ENCODE measurements around the gene FAM227B. TPM values are rescaled to one million over a fixed set of nuclear protein-coding genes. Genes with fewer than 3 reads are reported as not detected.
"Not testable (repeated sequence)": the region's sequence is repeated elsewhere in the genome, so short reads cannot be mapped to it uniquely, and the experiment has no call there.

Gene FAM227B
- total and polyA plus RNA-seq, 3 donors from 2014 or later, result 19.0 to 36.4 (median 28.3) TPM

GRCh38 chr15:49415149-49415548 is 205.5 kb downstream of the FAM227B start:
- H3K36me3 ChIP-seq (ENCODE audit: low read depth, missing control alignments), result no peaks in the 10 kb centered on the region
- TF ChIP-seq, protein P1, sequence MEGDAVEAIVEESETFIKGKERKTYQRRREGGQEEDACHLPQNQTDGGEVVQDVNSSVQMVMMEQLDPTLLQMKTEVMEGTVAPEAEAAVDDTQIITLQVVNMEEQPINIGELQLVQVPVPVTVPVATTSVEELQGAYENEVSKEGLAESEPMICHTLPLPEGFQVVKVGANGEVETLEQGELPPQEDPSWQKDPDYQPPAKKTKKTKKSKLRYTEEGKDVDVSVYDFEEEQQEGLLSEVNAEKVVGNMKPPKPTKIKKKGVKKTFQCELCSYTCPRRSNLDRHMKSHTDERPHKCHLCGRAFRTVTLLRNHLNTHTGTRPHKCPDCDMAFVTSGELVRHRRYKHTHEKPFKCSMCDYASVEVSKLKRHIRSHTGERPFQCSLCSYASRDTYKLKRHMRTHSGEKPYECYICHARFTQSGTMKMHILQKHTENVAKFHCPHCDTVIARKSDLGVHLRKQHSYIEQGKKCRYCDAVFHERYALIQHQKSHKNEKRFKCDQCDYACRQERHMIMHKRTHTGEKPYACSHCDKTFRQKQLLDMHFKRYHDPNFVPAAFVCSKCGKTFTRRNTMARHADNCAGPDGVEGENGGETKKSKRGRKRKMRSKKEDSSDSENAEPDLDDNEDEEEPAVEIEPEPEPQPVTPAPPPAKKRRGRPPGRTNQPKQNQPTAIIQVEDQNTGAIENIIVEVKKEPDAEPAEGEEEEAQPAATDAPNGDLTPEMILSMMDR (IDR thresholded peaks at IDR 0.05), result no peak
- TF ChIP-seq POLR2A (IDR thresholded peaks at IDR 0.05), result no peak
- no peak overlapping the region for H3K27ac ChIP-seq
- intact Hi-C loops (cut with DNase I; ENCODE audit: low total_unique reads), result no loop called here
- no peaks in the 10 kb centered on the region for H3K4me1 ChIP-seq
- H3K9me3 ChIP-seq, result no peaks in the 10 kb centered on the region
- no peak for DNase-seq
- no peaks in the 10 kb centered on the region for H3K27me3 ChIP-seq
- H3K4me3 ChIP-seq, result no peak overlapping the region

- intact Hi-C loops (cut with DNase I; ENCODE audit: low total_unique reads), result no loop called here
- no peak for TF ChIP-seq POLR2A (IDR thresholded peaks at IDR 0.05)
- TF ChIP-seq, protein P1 (IDR thresholded peaks at IDR 0.05), result no peak
Observed at GRCh38 chr15:49412797-49413196, 207.8 kb downstream of the FAM227B start.

DNA sequence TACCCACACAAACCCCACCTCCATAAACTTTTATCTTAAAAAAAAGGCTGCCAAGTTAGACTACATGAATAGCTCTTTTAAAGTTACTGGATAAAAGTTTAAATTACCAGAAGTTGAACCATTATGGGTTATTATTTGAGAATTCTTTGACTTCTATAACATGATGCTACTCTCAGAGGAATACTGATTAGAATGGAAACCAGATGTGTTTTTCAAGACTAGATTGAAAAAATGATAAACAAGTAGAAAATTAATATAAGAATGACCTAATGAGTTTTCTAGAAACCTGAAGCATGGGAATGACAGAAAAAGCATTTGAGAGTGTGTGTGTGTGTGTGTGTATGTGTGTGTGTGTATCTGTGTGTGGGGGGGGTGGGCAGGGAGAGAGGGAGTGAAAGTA is 210.0 kb downstream of the FAM227B start:
- Histone ChIP-seq H3K27ac (no peak overlapping the region), H3K9me3 (no peaks in the 10 kb centered on the region), H3K4me1 (no peaks in the 10 kb centered on the region), H3K4me3 (no peak overlapping the region), H3K36me3 (ENCODE audit: low read depth, missing control alignments) (no peaks in the 10 kb centered on the region), H3K27me3 (no peaks in the 10 kb centered on the region)
- intact Hi-C loops (cut with DNase I; ENCODE audit: low total_unique reads), result no loop called here
- TF ChIP-seq, protein P1 (IDR thresholded peaks at IDR 0.05), result no peak
- TF ChIP-seq POLR2A (IDR thresholded peaks at IDR 0.05), result no peak
- no peak for DNase-seq

More at GRCh38 chr15:49412797-49413196, 207.8 kb downstream of the FAM227B start:
- Histone ChIP-seq H3K27ac (no peak overlapping the region), H3K9me3 (no peaks in the 10 kb centered on the region), H3K4me3 (no peak overlapping the region), H3K4me1 (no peaks in the 10 kb centered on the region), H3K27me3 (no peaks in the 10 kb centered on the region), H3K36me3 (ENCODE audit: low read depth, missing control alignments) (no peaks in the 10 kb centered on the region)
- no peak for DNase-seq

DNA sequence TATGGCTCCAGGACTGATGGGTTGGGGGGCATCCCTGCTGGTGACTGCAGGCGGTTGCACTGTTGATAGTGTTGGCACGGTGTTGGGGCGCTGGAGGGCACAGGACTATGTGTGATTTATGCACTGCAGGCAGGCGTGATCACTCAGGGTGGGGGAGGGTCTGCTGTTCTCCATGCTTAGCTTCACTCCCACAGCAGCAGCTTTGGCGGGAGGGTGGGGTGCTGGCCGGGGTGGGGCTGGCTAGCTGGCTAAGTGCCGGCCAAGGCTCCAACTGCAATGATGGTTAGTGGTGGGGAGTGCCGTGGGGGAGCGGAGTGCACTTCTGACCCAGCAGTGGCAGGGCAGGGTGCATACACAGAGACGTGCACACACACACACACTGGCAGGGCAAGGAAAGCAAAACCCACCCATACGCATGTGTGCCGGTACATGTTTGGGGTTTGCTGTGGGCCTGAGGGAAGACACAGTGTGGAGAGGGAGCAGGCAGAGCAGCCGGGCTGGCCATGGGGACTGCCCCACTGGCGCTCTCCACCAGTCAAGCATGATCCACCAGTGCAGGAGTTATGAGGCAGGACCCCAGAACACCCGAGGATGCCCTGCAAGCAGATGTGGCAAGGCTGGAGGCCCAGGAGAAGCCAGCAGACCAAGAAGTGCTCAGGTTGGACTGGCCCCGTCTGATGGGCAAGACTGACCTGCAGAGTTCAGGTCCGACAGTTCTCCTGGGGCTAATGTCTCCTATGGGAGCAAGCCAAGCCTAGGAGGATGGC is 214.1 kb downstream of the FAM227B start:
- Histone ChIP-seq H3K9me3 (no peaks in the 10 kb centered on the region), H3K27me3 (no peaks in the 10 kb centered on the region), H3K4me1 (no peaks in the 10 kb centered on the region), H3K27ac (no peak overlapping the region), H3K4me3 (no peak overlapping the region), H3K36me3 (ENCODE audit: low read depth, missing control alignments) (no peaks in the 10 kb centered on the region)
- intact Hi-C loops (cut with DNase I; ENCODE audit: low total_unique reads), result no loop called here
- DNase-seq, result no peak
- TF ChIP-seq, protein P1 (IDR thresholded peaks at IDR 0.05), result no peak
- TF ChIP-seq POLR2A (IDR thresholded peaks at IDR 0.05), result no peak
- WGBS, 2 donors, result 80 to 87% methylated on average over 10 to 17 of the region's 17 CpGs

GRCh38 chr15:49402515-49403296 is 217.9 kb downstream of the FAM227B start:
- H3K27ac ChIP-seq; H3K36me3 ChIP-seq (ENCODE audit: low read depth, missing control alignments); H3K27me3 ChIP-seq; H3K4me3 ChIP-seq; intact Hi-C loops (cut with DNase I; ENCODE audit: low total_unique reads); DNase-seq; H3K9me3 ChIP-seq; H3K4me1 ChIP-seq: not testable (repeated sequence)
- 90% methylated on average over 5 of the region's 5 CpGs for WGBS, 2 donors

All from testis (tissue), 3 donors.